ENCODE results near the gene SAMD15. TPM values are rescaled to one million over a fixed set of nuclear protein-coding genes. Genes with fewer than 3 reads are reported as not detected.
"Not testable (repeated sequence)": the region's sequence is repeated elsewhere in the genome, so short reads cannot be mapped to it uniquely, and the experiment has no call there.

Gene SAMD15
- total RNA-seq, 2 donors from 2014 or later: 0.72 TPM; not detected in 1

DNA sequence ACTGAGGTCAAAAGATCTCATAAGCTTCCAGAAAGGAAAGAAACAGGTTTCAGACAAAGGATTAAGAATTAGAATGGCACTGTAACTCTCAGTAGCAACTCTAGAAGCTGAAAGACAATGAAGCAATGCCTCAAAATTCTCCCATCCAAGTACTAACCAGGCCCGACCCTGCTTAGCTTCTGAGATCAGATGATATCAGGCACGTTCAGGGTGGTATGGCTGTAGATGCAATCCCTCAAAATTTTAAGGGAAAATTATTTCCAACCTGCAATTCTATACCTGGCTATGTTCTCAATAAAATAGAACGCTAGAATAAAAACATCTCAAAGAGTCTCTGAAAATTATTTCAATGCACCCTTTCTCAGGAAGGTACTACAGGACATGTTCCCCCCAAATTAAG, 26.6 kb downstream of the SAMD15 start:
- Histone ChIP-seq H3K27me3 (no peaks in the 10 kb centered on the region), H3K9me3 (no peaks in the 10 kb centered on the region), H3K27ac (no peak overlapping the region), H3K9ac (ENCODE audit: low read depth in 2 of 2, low read length in 2 of 2) (no peak overlapping the region), H3K4me3 (no peak overlapping the region), H3K4me1 (no peaks in the 10 kb centered on the region), H3K36me3 (no peaks in the 10 kb centered on the region)
- no peak for TF ChIP-seq CTCF (IDR thresholded peaks at IDR 0.05)
- no peak for DNase-seq
- intact Hi-C loops (cut with DNase I): no loop called here

DNA sequence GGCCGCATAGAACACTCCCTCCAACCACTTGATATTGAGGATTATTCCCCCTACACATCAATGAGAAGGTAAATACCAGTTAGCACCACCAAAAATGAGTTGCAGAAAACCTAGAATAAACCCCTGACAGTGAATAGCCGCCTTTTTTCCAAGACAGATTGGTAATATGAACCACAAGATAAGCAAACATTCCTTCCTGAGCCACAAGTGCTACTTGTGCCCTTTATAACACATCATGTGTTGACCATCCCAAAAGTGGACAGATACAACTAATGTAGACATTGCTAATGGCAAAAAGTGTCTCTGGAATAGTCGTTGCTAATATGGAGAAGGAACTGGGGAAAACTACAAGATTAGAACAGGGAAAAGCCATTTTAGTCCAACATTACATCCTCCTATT, 28.9 kb downstream of the SAMD15 start:
- H3K27ac ChIP-seq: no peak overlapping the region
- no peaks in the 10 kb centered on the region for H3K36me3 ChIP-seq
- no peaks in the 10 kb centered on the region for H3K9me3 ChIP-seq
- intact Hi-C loops (cut with DNase I): no loop called here
- no peak overlapping the region for H3K4me3 ChIP-seq
- no peak for DNase-seq
- no peaks in the 10 kb centered on the region for H3K27me3 ChIP-seq
- no peak overlapping the region for H3K9ac ChIP-seq (ENCODE audit: low read depth in 2 of 2, low read length in 2 of 2)
- no peaks in the 10 kb centered on the region for H3K4me1 ChIP-seq
- TF ChIP-seq CTCF (IDR thresholded peaks at IDR 0.05): no peak

DNA sequence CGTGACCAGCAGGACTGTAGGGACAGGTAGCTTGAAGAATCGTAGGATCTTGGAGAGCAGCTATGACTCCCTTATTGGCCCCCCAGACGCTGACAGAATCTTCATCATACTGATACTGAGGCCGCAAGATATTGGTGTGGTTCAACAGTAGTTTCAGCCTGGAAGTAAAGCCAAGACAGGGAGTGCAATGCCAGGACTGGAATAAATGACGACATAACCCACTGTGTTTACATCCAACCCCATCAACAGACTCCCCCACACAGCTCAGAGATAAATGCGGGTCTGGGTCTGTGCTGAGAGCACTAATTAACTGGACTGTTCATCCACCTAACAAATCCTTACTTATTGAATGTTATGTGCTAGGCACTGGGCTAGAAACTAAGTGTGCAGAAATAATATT, 29.5 kb downstream of the SAMD15 start:
- Histone ChIP-seq H3K36me3 (no peaks in the 10 kb centered on the region), H3K27me3 (no peaks in the 10 kb centered on the region), H3K9me3 (no peaks in the 10 kb centered on the region), H3K4me3 (no peak overlapping the region), H3K4me1 (no peaks in the 10 kb centered on the region), H3K27ac (no peak overlapping the region), H3K9ac (ENCODE audit: low read depth in 2 of 2, low read length in 2 of 2) (no peak overlapping the region)
- intact Hi-C loops (cut with DNase I): no loop called here
- TF ChIP-seq CTCF (IDR thresholded peaks at IDR 0.05): no peak
- DNase-seq: no peak

GRCh38 chr14:77407158-77407557, 30.0 kb downstream of the SAMD15 start:
- Histone ChIP-seq H3K27me3 (no peaks in the 10 kb centered on the region), H3K4me1 (no peaks in the 10 kb centered on the region), H3K27ac (no peak overlapping the region), H3K36me3 (no peaks in the 10 kb centered on the region), H3K9ac (ENCODE audit: low read depth in 2 of 2, low read length in 2 of 2) (no peak overlapping the region), H3K9me3 (no peaks in the 10 kb centered on the region), H3K4me3 (no peak overlapping the region)
- no peak for DNase-seq
- intact Hi-C loops (cut with DNase I): no loop called here
- TF ChIP-seq CTCF (IDR thresholded peaks at IDR 0.05): no peak

DNA sequence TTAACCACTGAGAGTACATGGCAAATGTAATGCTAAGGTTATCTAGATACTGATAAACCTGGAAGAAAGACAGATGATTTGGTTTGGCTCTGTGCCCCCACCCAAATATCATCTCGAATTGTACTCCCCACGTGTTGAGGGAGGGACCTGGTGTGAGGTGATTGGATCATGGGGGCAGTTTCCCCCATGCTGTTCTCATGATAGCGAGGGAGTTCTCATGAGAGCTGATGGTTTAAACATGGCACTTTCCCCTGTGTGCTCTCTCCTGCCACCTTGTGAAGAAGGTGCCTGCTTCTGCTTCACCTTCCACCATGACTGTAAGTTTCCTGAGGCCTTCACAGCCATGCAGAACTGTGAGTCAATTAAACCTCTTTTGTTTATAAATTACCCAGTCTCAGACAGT, 32.0 kb downstream of the SAMD15 start:
- Histone ChIP-seq H3K4me1 (no peaks in the 10 kb centered on the region), H3K36me3 (no peaks in the 10 kb centered on the region), H3K9ac (ENCODE audit: low read depth in 2 of 2, low read length in 2 of 2) (no peak overlapping the region), H3K4me3 (no peak overlapping the region), H3K9me3 (no peaks in the 10 kb centered on the region), H3K27ac (no peak overlapping the region), H3K27me3 (no peaks in the 10 kb centered on the region)
- TF ChIP-seq CTCF (IDR thresholded peaks at IDR 0.05): no peak
- DNase-seq: no peak
- intact Hi-C loops (cut with DNase I): no loop called here

DNA sequence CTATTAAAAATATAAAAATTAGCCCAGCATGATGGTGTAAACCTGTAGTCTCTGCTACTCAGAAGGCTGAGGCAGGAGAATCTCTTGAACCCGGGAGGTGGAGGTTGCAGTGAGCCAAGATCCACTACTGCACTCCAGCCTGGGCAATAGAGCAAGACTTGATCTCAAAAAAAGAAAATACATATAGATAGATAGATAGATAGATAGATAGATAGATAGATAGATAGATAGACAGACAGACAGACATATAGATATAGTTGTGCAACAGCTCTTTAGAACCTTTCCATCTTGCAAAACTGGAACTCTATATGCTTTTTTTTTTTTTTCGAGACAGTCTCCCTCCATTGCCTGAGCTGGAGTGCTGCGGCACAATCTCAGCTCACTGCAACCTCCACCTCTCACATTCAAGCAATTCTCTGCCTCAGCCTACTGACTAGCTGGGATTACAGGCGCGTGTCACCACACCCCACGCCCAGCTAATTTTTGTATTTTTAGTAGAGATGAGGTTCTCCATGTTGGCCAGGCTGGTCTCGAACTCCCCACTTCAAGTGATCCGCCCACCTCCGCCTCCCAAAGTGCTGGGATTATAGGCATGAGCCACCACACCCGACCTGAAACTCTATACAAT, 38.3 kb downstream of the SAMD15 start:
- H3K36me3 ChIP-seq; H3K4me1 ChIP-seq; H3K4me3 ChIP-seq; DNase-seq; H3K9ac ChIP-seq (ENCODE audit: low read depth in 2 of 2, low read length in 2 of 2); H3K9me3 ChIP-seq; intact Hi-C loops (cut with DNase I); H3K27ac ChIP-seq; H3K27me3 ChIP-seq: not testable (repeated sequence)

DNA sequence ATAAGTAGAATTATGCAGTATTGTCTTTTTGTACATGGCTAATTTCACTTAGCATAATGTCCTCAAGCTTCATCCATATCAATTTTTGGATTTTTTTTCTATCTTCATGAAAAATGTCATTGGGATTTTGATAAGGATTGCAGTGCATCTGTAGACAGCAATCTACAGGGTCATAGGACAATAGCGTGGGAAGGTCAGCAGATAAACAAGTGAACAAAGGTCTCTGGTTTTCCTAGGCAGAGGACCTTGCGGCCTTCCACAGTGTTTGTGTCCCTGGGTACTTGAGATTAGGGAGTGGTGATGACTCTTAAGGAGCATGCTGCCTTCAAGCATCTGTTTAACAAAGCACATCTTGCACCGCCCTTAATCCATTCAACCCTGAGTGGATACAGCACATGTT, 38.9 kb downstream of the SAMD15 start:
- H3K4me1 ChIP-seq; H3K9ac ChIP-seq (ENCODE audit: low read depth in 2 of 2, low read length in 2 of 2); H3K9me3 ChIP-seq; H3K27me3 ChIP-seq; DNase-seq; H3K36me3 ChIP-seq; intact Hi-C loops (cut with DNase I); H3K4me3 ChIP-seq; H3K27ac ChIP-seq: not testable (repeated sequence)

Measured in colonic mucosa (tissue), 4 donors.